Measurements from ENCODE around the gene TH.

Gene TH

GRCh38 chr11:2139123-2139521, 32.5 kb downstream of the TH start, which contains the start of gene IGF2:
IGF2 (minus strand) TSS chr11:2139389; CDS start chr11:2135523, 3,866 bp downstream.
- peak; percentile 16 for DNase-seq

GRCh38 chr11:2138431-2139122, 33.0 kb downstream of the TH start:
- peak; percentile 34 for DNase-seq

- peak; percentile 26 for DNase-seq
These were observed 33.6 kb downstream of the TH start for GRCh38 chr11:2138068-2138430.

GRCh38 chr11:2137202-2138067, 34.2 kb downstream of the TH start:
- peak; percentile 54 for DNase-seq

GRCh38 chr11:2136952-2137201, 34.7 kb downstream of the TH start:
- DNase-seq: no peak

- DNase-seq: no peak
These were observed 35.2 kb downstream of the TH start for GRCh38 chr11:2136209-2136951.

- DNase-seq: no peak
These were observed 35.9 kb downstream of the TH start for GRCh38 chr11:2135648-2136201.

- DNase-seq: no peak
These were observed 36.5 kb downstream of the TH start for GRCh38 chr11:2135018-2135569.

GRCh38 chr11:2134022-2135010, 37.3 kb downstream of the TH start:
- no peak for DNase-seq

- no peak for DNase-seq
These were observed 38.2 kb downstream of the TH start for GRCh38 chr11:2133241-2134021.

- DNase-seq: no peak
These were observed 38.8 kb downstream of the TH start for GRCh38 chr11:2132874-2133240.

GRCh38 chr11:2132246-2132645, 39.4 kb downstream of the TH start:
- no peak for DNase-seq

GRCh38 chr11:2131371-2132236, 40.0 kb downstream of the TH start:
- no peak for DNase-seq

- no peak for DNase-seq
These were observed 40.7 kb downstream of the TH start for GRCh38 chr11:2130881-2131352.

GRCh38 chr11:2129699-2130366, 41.8 kb downstream of the TH start:
- no peak for DNase-seq

- no peak for DNase-seq
These were observed 42.3 kb downstream of the TH start for GRCh38 chr11:2129308-2129698.

- no peak for DNase-seq
These were observed 42.9 kb downstream of the TH start for GRCh38 chr11:2128511-2129307.

- no peak for DNase-seq
These were observed 43.5 kb downstream of the TH start for GRCh38 chr11:2128130-2128510.
